ENCODE measurements around the gene MFF. TPM values are rescaled to one million over a fixed set of nuclear protein-coding genes. Genes with fewer than 3 reads are reported as not detected.

The MFF gene
- total and polyA plus RNA-seq, 2 of the 8 experiments (the other 6 are each of a cell fraction or from before 2014, with no cell fraction given) = 36.2 to 86.8 TPM

- Histone ChIP-seq H3K4me2 (ENCODE audit: insufficient read depth in 1 of 2, low read depth in 2 of 2, low read length in 2 of 2) (no peak overlapping the region), H3K9me3 (ENCODE audit: insufficient read depth in 2 of 2, low read depth in 1 of 2, low read length in 1 of 2) (no peaks in the 10 kb centered on the region), H3K18ac (ENCODE audit: extremely low read depth, low read length) (no peak overlapping the region), H2BK120ac (replicated peaks; ENCODE audit: low read depth, low read length) (no peak overlapping the region), H3K36me3 (ENCODE audit: control insufficient read depth in 2 of 4, insufficient read depth in 4 of 4, low read length in 3 of 4) (no peaks in the 10 kb centered on the region), H3K27me3 (replicated peaks in 1 of 4; ENCODE audit: control insufficient read depth in 3 of 4, extremely low read depth in 1 of 4, insufficient read depth in 3 of 4, low read length in 3 of 4) (peaks cover 0 to 2% (median 0%) of the 10 kb centered on the region in 4 experiments; a peak in 1 of 7 replicates), H3K9ac (replicated peaks in 1 of 4; ENCODE audit: extremely low read depth in 1 of 4, low read depth in 3 of 4, low read length in 3 of 4) (no peak overlapping the region), H3K79me1 (ENCODE audit: low read depth, low read length) (no peaks in the 10 kb centered on the region), H3K27ac (ENCODE audit: low read depth, low read length) (no peak overlapping the region), H2BK15ac (ENCODE audit: low read length) (no peak overlapping the region), H3K56ac (replicated peaks; ENCODE audit: insufficient read length, low read depth, low read length) (no peak overlapping the region), H3K79me2 (ENCODE audit: control insufficient read depth in 1 of 2, insufficient read depth in 2 of 2, low read length in 2 of 2) (no peaks in the 10 kb centered on the region), H2BK5ac (ENCODE audit: low read depth, low read length) (no peak overlapping the region), H2AFZ (ENCODE audit: low read length) (peak overlapping the region; percentile 64; the same call in 1 of the 2 replicates), H3K4me1 (replicated peaks in 1 of 4; ENCODE audit: control insufficient read depth in 3 of 4, insufficient read depth in 4 of 4, low read length in 3 of 4) (peaks cover 0 to 6% (median 0%) of the 10 kb centered on the region in 4 experiments; a peak in 1 of 7 replicates), H3K14ac (ENCODE audit: insufficient read length) (no peak overlapping the region), H4K5ac (ENCODE audit: insufficient read length, low read depth, low read length) (no peak overlapping the region), H3K23ac (ENCODE audit: insufficient read length) (no peak overlapping the region), H3K4me3 (ENCODE audit: extremely low read depth in 1 of 4, insufficient read depth in 2 of 4, low read depth in 3 of 4, low read length in 4 of 4) (no peak overlapping the region), H4K20me1 (replicated peaks in 1 of 2; ENCODE audit: control insufficient read depth in 1 of 2, insufficient read depth in 2 of 2, low read length in 2 of 2) (no peaks in the 10 kb centered on the region), H2BK12ac (ENCODE audit: low read depth, low read length) (no peak overlapping the region), H2AK5ac (ENCODE audit: low read depth, low read length) (no peak overlapping the region), H4K8ac (ENCODE audit: extremely low read depth, insufficient read depth, low read length) (no peak overlapping the region), H4K91ac (replicated peaks; ENCODE audit: insufficient read length, low read length) (no peak overlapping the region), H3K4ac (replicated peaks; ENCODE audit: insufficient read length, low read depth, low read length) (no peak overlapping the region), H3K23me2 (ENCODE audit: low read depth, low read length) (peaks cover 2% of the 10 kb centered on the region; the same call in 1 of the 2 replicates), H2BK20ac (ENCODE audit: low read length) (no peak overlapping the region)
- CTCF ChIA-PET (ENCODE audit: partially characterized antibody) = interaction anchor here (0.8 to 8.4 kb wide), 7 partner anchors 10 to 488 kb away, joined by 3 to 66 read pairs (median 11); partner anchors contain the start of gene SCYGR1
- 85% methylated on average over 9 of the region's 9 CpGs; no CpG with 5 or more reads in 1 of the 2 experiments for WGBS, 2 experiments (ENCODE audit: extremely low coverage in 1 of 2, insufficient coverage in 1 of 2, insufficient read length in 1 of 2, insufficient replicate concordance in 2 of 2, low coverage in 1 of 2, low lambda C conversion rate in 2 of 2, missing lambda C conversion rate in 1 of 2)
- peak; percentile 90 for FAIRE-seq
- no peak for DNase-seq (ENCODE audit: low read depth in 1 of 2, low spot score in 2 of 2)
- POLR2A ChIA-PET (ENCODE audit: partially characterized antibody) = no interaction called here
- TF ChIP-seq CEBPB (IDR thresholded peaks at IDR 0.05; ENCODE audit: low read depth, low read length) (no peak), SP1 (IDR thresholded peaks at IDR 0.05; ENCODE audit: low read depth, low read length) (no peak), ASH2L (IDR thresholded peaks at IDR 0.05; ENCODE audit: low read length) (no peak)
These were observed 51.8 kb downstream of the MFF start for GRCh38 chr2:227376656-227377396.

All from H1 (cell line).